ENCODE data around the gene RUFY4. TPM values are rescaled to one million over a fixed set of nuclear protein-coding genes. Genes with fewer than 3 reads are reported as not detected.

Gene RUFY4
- total and polyA plus RNA-seq, 9 of the 15 experiments (the other 6 are each of a cell fraction or from before 2014, with no cell fraction given), result not detected

DNA sequence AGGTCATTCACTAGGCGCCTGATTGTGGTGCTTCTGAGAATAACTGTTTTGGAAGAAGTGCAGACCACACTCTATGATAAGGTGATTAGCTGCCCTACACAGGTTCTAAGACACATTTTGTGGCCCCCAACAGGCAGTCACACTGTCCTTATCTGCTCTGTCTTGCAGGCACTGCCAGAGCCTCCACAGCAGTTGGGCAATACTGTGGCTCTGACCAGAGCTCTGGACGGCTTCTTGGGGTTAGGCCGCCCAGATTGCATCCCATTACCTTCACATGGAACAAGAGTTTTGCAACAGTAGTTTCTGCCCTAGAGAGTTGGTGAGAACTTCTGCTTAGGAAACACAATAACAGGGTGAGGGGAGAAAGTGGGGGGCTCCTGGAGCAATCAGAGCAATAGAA is 22.7 kb downstream of the RUFY4 start (continued):
- TF ChIP-seq, protein P1, sequence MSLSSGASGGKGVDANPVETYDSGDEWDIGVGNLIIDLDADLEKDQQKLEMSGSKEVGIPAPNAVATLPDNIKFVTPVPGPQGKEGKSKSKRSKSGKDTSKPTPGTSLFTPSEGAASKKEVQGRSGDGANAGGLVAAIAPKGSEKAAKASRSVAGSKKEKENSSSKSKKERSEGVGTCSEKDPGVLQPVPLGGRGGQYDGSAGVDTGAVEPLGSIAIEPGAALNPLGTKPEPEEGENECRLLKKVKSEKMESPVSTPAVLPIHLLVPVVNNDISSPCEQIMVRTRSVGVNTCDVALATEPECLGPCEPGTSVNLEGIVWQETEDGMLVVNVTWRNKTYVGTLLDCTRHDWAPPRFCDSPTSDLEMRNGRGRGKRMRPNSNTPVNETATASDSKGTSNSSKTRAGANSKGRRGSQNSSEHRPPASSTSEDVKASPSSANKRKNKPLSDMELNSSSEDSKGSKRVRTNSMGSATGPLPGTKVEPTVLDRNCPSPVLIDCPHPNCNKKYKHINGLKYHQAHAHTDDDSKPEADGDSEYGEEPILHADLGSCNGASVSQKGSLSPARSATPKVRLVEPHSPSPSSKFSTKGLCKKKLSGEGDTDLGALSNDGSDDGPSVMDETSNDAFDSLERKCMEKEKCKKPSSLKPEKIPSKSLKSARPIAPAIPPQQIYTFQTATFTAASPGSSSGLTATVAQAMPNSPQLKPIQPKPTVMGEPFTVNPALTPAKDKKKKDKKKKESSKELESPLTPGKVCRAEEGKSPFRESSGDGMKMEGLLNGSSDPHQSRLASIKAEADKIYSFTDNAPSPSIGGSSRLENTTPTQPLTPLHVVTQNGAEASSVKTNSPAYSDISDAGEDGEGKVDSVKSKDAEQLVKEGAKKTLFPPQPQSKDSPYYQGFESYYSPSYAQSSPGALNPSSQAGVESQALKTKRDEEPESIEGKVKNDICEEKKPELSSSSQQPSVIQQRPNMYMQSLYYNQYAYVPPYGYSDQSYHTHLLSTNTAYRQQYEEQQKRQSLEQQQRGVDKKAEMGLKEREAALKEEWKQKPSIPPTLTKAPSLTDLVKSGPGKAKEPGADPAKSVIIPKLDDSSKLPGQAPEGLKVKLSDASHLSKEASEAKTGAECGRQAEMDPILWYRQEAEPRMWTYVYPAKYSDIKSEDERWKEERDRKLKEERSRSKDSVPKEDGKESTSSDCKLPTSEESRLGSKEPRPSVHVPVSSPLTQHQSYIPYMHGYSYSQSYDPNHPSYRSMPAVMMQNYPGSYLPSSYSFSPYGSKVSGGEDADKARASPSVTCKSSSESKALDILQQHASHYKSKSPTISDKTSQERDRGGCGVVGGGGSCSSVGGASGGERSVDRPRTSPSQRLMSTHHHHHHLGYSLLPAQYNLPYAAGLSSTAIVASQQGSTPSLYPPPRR (CRISPR knock-in tag; IDR thresholded peaks at IDR 0.05; ENCODE audit: borderline replicate concordance), result no peak
- TF ChIP-seq BRF1 (IDR thresholded peaks at IDR 0.05; ENCODE audit: borderline replicate concordance, extremely low read depth, insufficient read length), result no peak
- TF ChIP-seq, protein P2, sequence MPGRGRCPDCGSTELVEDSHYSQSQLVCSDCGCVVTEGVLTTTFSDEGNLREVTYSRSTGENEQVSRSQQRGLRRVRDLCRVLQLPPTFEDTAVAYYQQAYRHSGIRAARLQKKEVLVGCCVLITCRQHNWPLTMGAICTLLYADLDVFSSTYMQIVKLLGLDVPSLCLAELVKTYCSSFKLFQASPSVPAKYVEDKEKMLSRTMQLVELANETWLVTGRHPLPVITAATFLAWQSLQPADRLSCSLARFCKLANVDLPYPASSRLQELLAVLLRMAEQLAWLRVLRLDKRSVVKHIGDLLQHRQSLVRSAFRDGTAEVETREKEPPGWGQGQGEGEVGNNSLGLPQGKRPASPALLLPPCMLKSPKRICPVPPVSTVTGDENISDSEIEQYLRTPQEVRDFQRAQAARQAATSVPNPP (IDR thresholded peaks at IDR 0.05; ENCODE audit: borderline replicate concordance, insufficient read depth, insufficient read length), result no peak

- Histone ChIP-seq H2AFZ (ENCODE audit: low read depth, low read length) (no peak overlapping the region), H3K4me2 (ENCODE audit: insufficient read depth, low read length) (no peak overlapping the region), H3K4me1 (replicated peaks in 1 of 2; ENCODE audit: control insufficient read depth in 2 of 2, insufficient read depth in 2 of 2, low read length in 2 of 2) (no peaks in the 10 kb centered on the region), H3K27ac (ENCODE audit: extremely low read depth, low read depth, low read length) (no peak overlapping the region), H4K20me1 (replicated peaks; ENCODE audit: control insufficient read depth, insufficient read depth, low read length) (no peaks in the 10 kb centered on the region), H3K36me3 (ENCODE audit: control insufficient read depth, insufficient read depth, low read length) (no peaks in the 10 kb centered on the region), H3K4me3 (no peak overlapping the region), H3K79me2 (ENCODE audit: control insufficient read depth, insufficient read depth, low read length) (no peaks in the 10 kb centered on the region), H3K9me3 (replicated peaks; ENCODE audit: control insufficient read depth, insufficient read depth, low read depth, low read length) (no peaks in the 10 kb centered on the region), H3K9ac (ENCODE audit: insufficient read depth in 1 of 2, low read depth in 2 of 2, low read length in 2 of 2) (no peak overlapping the region), H3K27me3 (ENCODE audit: control insufficient read depth in 2 of 2, insufficient read depth in 2 of 2, low read length in 2 of 2) (no peaks in the 10 kb centered on the region), H3K9me1 (ENCODE audit: control insufficient read depth, insufficient read depth, low read length) (no peaks in the 10 kb centered on the region)
- ChIA-PET POLR2A (interaction anchor here (0.8 kb wide), 1 partner anchor 130 kb away, joined by 3 read pairs; no protein-coding TSS in a partner anchor), CTCF (ENCODE audit: low intra/inter-chr PET ratio) (no interaction called here)
- in situ Hi-C loops (cut with MboI), result no loop called here
- no peak for ATAC-seq
- no TSS peak for BruUV-seq (replicated peaks)
- WGBS (ENCODE audit: insufficient coverage, low coverage, missing lambda C conversion rate), result 3% methylated on average over 3 of the region's 3 CpGs
- DNase-seq (ENCODE audit: extremely low read depth in 1 of 4, low spot score in 3 of 4), result no peak
- intact Hi-C loops (cut with micrococcal nuclease), result no loop called here
- no peak for FAIRE-seq
- TF ChIP-seq, protein P3, sequence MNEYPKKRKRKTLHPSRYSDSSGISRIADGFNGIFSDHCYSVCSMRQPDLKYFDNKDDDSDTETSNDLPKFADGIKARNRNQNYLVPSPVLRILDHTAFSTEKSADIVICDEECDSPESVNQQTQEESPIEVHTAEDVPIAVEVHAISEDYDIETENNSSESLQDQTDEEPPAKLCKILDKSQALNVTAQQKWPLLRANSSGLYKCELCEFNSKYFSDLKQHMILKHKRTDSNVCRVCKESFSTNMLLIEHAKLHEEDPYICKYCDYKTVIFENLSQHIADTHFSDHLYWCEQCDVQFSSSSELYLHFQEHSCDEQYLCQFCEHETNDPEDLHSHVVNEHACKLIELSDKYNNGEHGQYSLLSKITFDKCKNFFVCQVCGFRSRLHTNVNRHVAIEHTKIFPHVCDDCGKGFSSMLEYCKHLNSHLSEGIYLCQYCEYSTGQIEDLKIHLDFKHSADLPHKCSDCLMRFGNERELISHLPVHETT (CRISPR knock-in tag; conservative IDR thresholded peaks at IDR 0.05 in 1 of 2, IDR thresholded peaks at IDR 0.05 in 1 of 2), result no peak
- no peak for TF ChIP-seq NR2C1 (IDR thresholded peaks at IDR 0.05)
- no peak for TF ChIP-seq NR2C1 (tag; IDR thresholded peaks at IDR 0.05)
- no peak for TF ChIP-seq TEAD2 (tag; IDR thresholded peaks at IDR 0.05)
- TF ChIP-seq CBX5 (IDR thresholded peaks at IDR 0.05; ENCODE audit: borderline replicate concordance, low read depth), result no peak
- TF ChIP-seq HDGF (IDR thresholded peaks at IDR 0.05), result no peak
- no peak for TF ChIP-seq E2F1 (CRISPR knock-in tag; IDR thresholded peaks at IDR 0.05)
- TF ChIP-seq SMC3 (conservative IDR thresholded peaks at IDR 0.05; ENCODE audit: insufficient read depth, low read depth, low read length), result no peak
- no peak for TF ChIP-seq KHSRP (IDR thresholded peaks at IDR 0.05)
- TF ChIP-seq ZNF408 (CRISPR knock-in tag; IDR thresholded peaks at IDR 0.05; ENCODE audit: low read depth), result no peak
Measured at GRCh38 chr2:218093879-218094278, 24.8 kb downstream of the RUFY4 start.

Measured in K562 (cell line).